Measurements from ENCODE around the gene IL17REL. TPM values are rescaled to one million over a fixed set of nuclear protein-coding genes. Genes with fewer than 3 reads are reported as not detected.

Gene IL17REL
- total and polyA plus RNA-seq, 10 of the 15 experiments (the other 5 are each of a cell fraction or from before 2014, with no cell fraction given): 0.03 TPM; not detected in 9

DNA sequence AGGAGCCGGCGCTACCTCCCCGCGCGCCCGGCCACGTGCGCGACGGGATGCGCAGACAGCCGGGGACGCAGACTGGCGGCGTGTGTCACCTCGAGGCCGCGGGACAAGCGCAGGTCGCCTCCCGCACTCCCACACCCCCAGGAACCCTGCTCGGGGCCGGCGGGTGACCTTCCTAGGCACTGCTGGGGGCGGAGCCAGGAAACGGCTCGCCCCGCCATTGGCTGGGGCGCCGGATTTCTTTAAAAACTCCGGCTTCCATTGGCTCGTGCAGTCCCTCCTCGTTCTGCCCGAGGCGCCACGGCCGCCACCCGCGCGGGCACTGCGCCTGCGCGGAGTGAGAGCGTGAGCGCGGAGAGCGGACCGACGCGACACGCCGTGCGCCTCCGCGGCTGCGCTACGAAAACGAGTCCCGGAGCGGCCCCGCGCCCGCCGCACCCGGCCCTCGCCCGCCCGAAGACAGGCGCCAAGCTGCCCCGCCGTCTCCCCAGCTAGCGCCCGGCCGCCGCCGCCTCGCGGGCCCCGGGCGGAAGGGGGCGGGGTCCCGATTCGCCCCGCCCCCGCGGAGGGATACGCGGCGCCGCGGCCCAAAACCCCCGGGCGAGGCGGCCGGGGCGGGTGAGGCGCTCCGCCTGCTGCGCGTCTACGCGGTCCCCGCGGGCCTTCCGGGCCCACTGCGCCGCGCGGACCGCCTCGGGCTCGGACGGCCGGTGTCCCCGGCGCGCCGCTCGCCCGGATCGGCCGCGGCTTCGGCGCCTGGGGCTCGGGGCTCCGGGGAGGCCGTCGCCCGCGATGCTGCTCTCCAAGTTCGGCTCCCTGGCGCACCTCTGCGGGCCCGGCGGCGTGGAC is 52.2 kb downstream of the IL17REL start, which contains the start of gene PIM3:
TSS of gene PIM3 (plus strand) at position 614 of the 846 bp plus-strand sequence. CDS start at position 790, 176 bp downstream.
- ChIA-PET RAD21 (ENCODE audit: unreplicated experiment) (interaction anchor here (0.6 kb wide), 1 partner anchor 381 kb away, joined by 3 read pairs; no protein-coding TSS in a partner anchor), SMC1A (ENCODE audit: uncharacterized antibody, unreplicated experiment) (no interaction called here), CTCF (no interaction called here), POLR2A (interaction anchor here (0.6 to 1.6 kb wide), 3 partner anchors 9 to 24 kb away, joined by 3 to 7 read pairs (median 3); no protein-coding TSS in a partner anchor)
- H4K20me1 ChIP-seq (ENCODE audit: control insufficient read depth, insufficient read depth): peaks cover 2% of the 10 kb centered on the region; the same call in 1 of the 2 replicates
- intact Hi-C loops (cut with micrococcal nuclease; ENCODE audit: unreplicated experiment): loop anchor here (5.0 kb wide), 1 partner anchor 227 kb away; the partner anchor contains the start of gene TRABD
- peak; percentile 82 for ATAC-seq
- under 1% methylated on average over 65 of the region's 137 CpGs for WGBS (ENCODE audit: insufficient coverage, insufficient replicate concordance, low lambda C conversion rate, missing lambda C conversion rate)
- H3K4me2 ChIP-seq (ENCODE audit: control insufficient read depth, insufficient read depth): peak within 1 kb of the TSS; percentile 99
- H3K4me3 ChIP-seq: peak within 1 kb of the TSS; percentile 98
- DNase-seq (ENCODE audit: low read depth, low spot score): peak; percentile 84
- H3K9me3 ChIP-seq (replicated peaks; ENCODE audit: control insufficient read depth, insufficient read depth, low read length): no peaks in the 10 kb centered on the region
- H3K36me3 ChIP-seq (ENCODE audit: control insufficient read depth in 2 of 2, insufficient read depth in 2 of 2, low read length in 1 of 2): peaks cover 14 to 18% of the 10 kb centered on the region in 2 experiments
- no TSS peak for BruUV-seq (replicated peaks)
- H3K79me2 ChIP-seq (ENCODE audit: control insufficient read depth, insufficient read depth, low read length): peaks cover 49% of the 10 kb centered on the region
- no peaks in the 10 kb centered on the region for H3K27me3 ChIP-seq (replicated peaks in 1 of 2; ENCODE audit: control insufficient read depth in 2 of 2, insufficient read depth in 2 of 2, low read length in 1 of 2)
- in situ Hi-C loops (cut with MboI): loop anchor here (10.0 kb wide), 1 partner anchor 574 kb away; the partner anchor contains the start of gene TYMP
- peak within 1 kb of the TSS; percentile 78 for H3K9ac ChIP-seq (ENCODE audit: control insufficient read depth, insufficient read depth, low read length)
- H3K4me1 ChIP-seq (ENCODE audit: control insufficient read depth, insufficient read depth, low read length): peaks cover 16% of the 10 kb centered on the region
- peak; percentile 18 for FAIRE-seq
- peak within 1 kb of the TSS; percentile 77 for H2AFZ ChIP-seq (ENCODE audit: control insufficient read depth, low read depth, low read length)
- H3K27ac ChIP-seq (ENCODE audit: control insufficient read depth, insufficient read depth): peak within 1 kb of the TSS; percentile 53
- TF ChIP-seq TCF7 (IDR thresholded peaks at IDR 0.05; ENCODE audit: borderline replicate concordance) (no peak), ETV6 (conservative IDR thresholded peaks at IDR 0.05 in 1 of 2, IDR thresholded peaks at IDR 0.05 in 1 of 2; ENCODE audit: borderline replicate concordance in 1 of 2, low read depth in 1 of 2) (no peak), E4F1 (IDR thresholded peaks at IDR 0.05; ENCODE audit: borderline replicate concordance, partially characterized antibody) (peak; percentile 43), MXI1 (IDR thresholded peaks at IDR 0.05; ENCODE audit: low read depth, low read length) (peak; percentile 97), MYC (IDR thresholded peaks at IDR 0.05; ENCODE audit: insufficient read depth, insufficient read length, insufficient replicate concordance, low read length, severe bottlenecking) (peak; percentile 84), ZNF24 (IDR thresholded peaks at IDR 0.05) (no peak), STAT3 (IDR thresholded peaks at IDR 0.05; ENCODE audit: low read depth, low read length) (no peak), ZBTB33 (IDR thresholded peaks at IDR 0.05) (no peak), ELK1 (IDR thresholded peaks at IDR 0.05; ENCODE audit: low read depth, low read length) (peak; percentile 44; the same call in 1 of the 2 replicates), TCF3 (IDR thresholded peaks at IDR 0.05; ENCODE audit: borderline replicate concordance, insufficient read depth, low read depth, low read length) (peak; percentile 87), ZBED1 (IDR thresholded peaks at IDR 0.05; ENCODE audit: borderline replicate concordance) (no peak), PRDM15 (CRISPR knock-in tag; IDR thresholded peaks at IDR 0.05) (no peak)
